ENCODE measurements around the gene RAB6A. TPM values are rescaled to one million over a fixed set of nuclear protein-coding genes. Genes with fewer than 3 reads are reported as not detected.
"Not testable (repeated sequence)": the region's sequence is repeated elsewhere in the genome, so short reads cannot be mapped to it uniquely, and the experiment has no call there.

Gene RAB6A
- total RNA-seq, 1 experiment from 2014 or later = 172 TPM

GRCh38 chr11:73783483-73784020 is 22.7 kb upstream of the RAB6A start:
- H3K27ac Mint-ChIP-seq (ENCODE audit: low read depth, unreplicated experiment) = no peak overlapping the region
- no peaks in the 10 kb centered on the region for H3K27me3 Mint-ChIP-seq (ENCODE audit: insufficient read depth, unreplicated experiment)
- no peak overlapping the region for H3K4me3 Mint-ChIP-seq (ENCODE audit: unreplicated experiment)
- H3K4me1 Mint-ChIP-seq (ENCODE audit: insufficient read depth, unreplicated experiment) = peaks cover 12% of the 10 kb centered on the region
- no peak for TF ChIP-seq CTCF (IDR thresholded peaks at IDR 0.05; ENCODE audit: unreplicated experiment)
- no peaks in the 10 kb centered on the region for H3K9me3 Mint-ChIP-seq (ENCODE audit: unreplicated experiment)
- no peak for DNase-seq (ENCODE audit: unreplicated experiment)
- POLR2A ChIA-PET = interaction anchor here (1.0 to 4.7 kb wide), 5 partner anchors 21 to 83 kb away, joined by 4 to 32 read pairs (median 6); partner anchors contain the start of gene RAB6A
- peaks cover 7% of the 10 kb centered on the region for H3K36me3 Mint-ChIP-seq (ENCODE audit: insufficient read depth, unreplicated experiment)
- intact Hi-C loops (cut with micrococcal nuclease) = no loop called here
- CTCF ChIA-PET = interaction anchor here (1.5 kb wide), 1 partner anchor 23 kb away, joined by 3 read pairs; the partner anchor contains the start of gene RAB6A
- no TSS peak for BruUV-seq (replicated peaks)

- intact Hi-C loops (cut with micrococcal nuclease) = no loop called here
- peaks cover 7% of the 10 kb centered on the region for H3K36me3 Mint-ChIP-seq (ENCODE audit: insufficient read depth, unreplicated experiment)
- peak overlapping the region; percentile 59 for H3K27ac Mint-ChIP-seq (ENCODE audit: low read depth, unreplicated experiment)
- H3K9me3 Mint-ChIP-seq (ENCODE audit: unreplicated experiment) = no peaks in the 10 kb centered on the region
- no peaks in the 10 kb centered on the region for H3K27me3 Mint-ChIP-seq (ENCODE audit: insufficient read depth, unreplicated experiment)
- no peak overlapping the region for H3K4me3 Mint-ChIP-seq (ENCODE audit: unreplicated experiment)
- CTCF ChIA-PET = no interaction called here
- TF ChIP-seq CTCF (IDR thresholded peaks at IDR 0.05; ENCODE audit: unreplicated experiment) = no peak
- no peak for DNase-seq (ENCODE audit: unreplicated experiment)
- H3K4me1 Mint-ChIP-seq (ENCODE audit: insufficient read depth, unreplicated experiment) = peaks cover 5% of the 10 kb centered on the region
- BruUV-seq (replicated peaks) = no TSS peak
- POLR2A ChIA-PET = no interaction called here
These were observed 20.4 kb upstream of the RAB6A start for GRCh38 chr11:73781303-73781702.

- ChIA-PET POLR2A (interaction anchor here (0.5 to 5.7 kb wide), 19 partner anchors 9 to 1512 kb away, joined by 3 to 211 read pairs (median 4); partner anchors contain the start of genes LIPT2, MRPL48 and RAB6A), CTCF (interaction anchor here (0.5 to 1.7 kb wide), 3 partner anchors 12 to 39 kb away, joined by 3 to 13 read pairs (median 3); partner anchors contain the start of gene RAB6A)
- Mint-ChIP-seq H3K4me3 (ENCODE audit: unreplicated experiment) (peak overlapping the region; percentile 98), H3K9me3 (ENCODE audit: unreplicated experiment) (no peaks in the 10 kb centered on the region), H3K4me1 (ENCODE audit: insufficient read depth, unreplicated experiment) (no peaks in the 10 kb centered on the region), H3K36me3 (ENCODE audit: insufficient read depth, unreplicated experiment) (no peaks in the 10 kb centered on the region), H3K27ac (ENCODE audit: low read depth, unreplicated experiment) (peak overlapping the region; percentile 99), H3K27me3 (ENCODE audit: insufficient read depth, unreplicated experiment) (no peaks in the 10 kb centered on the region)
- TF ChIP-seq CTCF (IDR thresholded peaks at IDR 0.05; ENCODE audit: unreplicated experiment) = no peak
- intact Hi-C loops (cut with micrococcal nuclease) = loop anchor here (1.0 kb wide), 1 partner anchor 18 kb away; the partner anchor contains the start of gene RAB6A
- peak; percentile 98 for DNase-seq (ENCODE audit: unreplicated experiment)
- TSS peak; percentile 85 for BruUV-seq (replicated peaks)
These were observed 18.4 kb upstream of the RAB6A start for GRCh38 chr11:73779084-73779902.

- POLR2A ChIA-PET = interaction anchor here (0.7 kb wide), 1 partner anchor 10 kb away, joined by 4 read pairs; the partner anchor contains the start of gene RAB6A
- DNase-seq (ENCODE audit: unreplicated experiment); H3K9me3 Mint-ChIP-seq (ENCODE audit: unreplicated experiment); BruUV-seq (replicated peaks); H3K4me1 Mint-ChIP-seq (ENCODE audit: insufficient read depth, unreplicated experiment); CTCF ChIA-PET; H3K36me3 Mint-ChIP-seq (ENCODE audit: insufficient read depth, unreplicated experiment); H3K27ac Mint-ChIP-seq (ENCODE audit: low read depth, unreplicated experiment); intact Hi-C loops (cut with micrococcal nuclease); H3K4me3 Mint-ChIP-seq (ENCODE audit: unreplicated experiment): not testable (repeated sequence)
- peaks cover 17% of the 10 kb centered on the region for H3K27me3 Mint-ChIP-seq (ENCODE audit: insufficient read depth, unreplicated experiment)
These were observed 9.9 kb upstream of the RAB6A start for GRCh38 chr11:73770811-73771210.

Measured in MCF 10A (cell line).